ENCODE measurements around the gene SPCS2.

GRCh38 chr11:74957937-74958629 is 9.0 kb downstream of the SPCS2 start:
- no peak for TF ChIP-seq CTCF (IDR thresholded peaks at IDR 0.05)
- no peak for TF ChIP-seq POLR2A (IDR thresholded peaks at IDR 0.05)
- TF ChIP-seq EP300 (IDR thresholded peaks at IDR 0.05) = no peak

Data from ovary (tissue), 3 donors.